Trophoblast cell (in vitro differentiated cells and primary cell): ENCODE results near the gene UBXN10.

Experiments
- DNase-seq, 2 donors: peaks; one replicate each; pipeline ENCODE4 v3.0.0-alpha.2; 2016
- H2AFZ ChIP-seq: 2 replicates; pipeline ENCODE4 v1.6.1; 2013; ENCODE audit warnings: low read length, moderate library complexity, mild to moderate bottlenecking; ENCODE audit not compliant: insufficient read depth, poor library complexity
- H2AK5ac ChIP-seq: 2 replicates; pipeline ENCODE4 v1.6.1; 2013; ENCODE audit warnings: mild to moderate bottlenecking, low read length
- H2BK120ac ChIP-seq: 2 replicates; pipeline ENCODE4 v1.6.1; 2013; ENCODE audit warnings: low read length, mild to moderate bottlenecking, moderate library complexity; ENCODE audit not compliant: insufficient read depth, poor library complexity
- H2BK12ac ChIP-seq: 2 replicates; pipeline ENCODE4 v1.6.1; 2013; ENCODE audit warnings: mild to moderate bottlenecking, low read length, moderate library complexity
- H2BK5ac ChIP-seq: 2 replicates; pipeline ENCODE4 v1.6.1; 2013; ENCODE audit warnings: low read length, low read depth, moderate library complexity, mild to moderate bottlenecking; ENCODE audit not compliant: poor library complexity
- H3K14ac ChIP-seq: 2 replicates; pipeline ENCODE4 v1.6.1; 2013; ENCODE audit warnings: mild to moderate bottlenecking, low read length
- H3K18ac ChIP-seq: 2 replicates; pipeline ENCODE4 v1.6.1; 2013; ENCODE audit warnings: mild to moderate bottlenecking, low read length
- H3K23ac ChIP-seq: 2 replicates; pipeline ENCODE4 v1.6.1; 2013; ENCODE audit warnings: low read length
- H3K27ac ChIP-seq: 2 replicates; pipeline ENCODE4 v1.5.1; 2013; ENCODE audit warnings: low read depth, mild to moderate bottlenecking, inconsistent platforms, low read length, moderate library complexity
- H3K27me3 ChIP-seq: 2 replicates; pipeline ENCODE4 v1.6.1; 2013; ENCODE audit warnings: inconsistent platforms, mild to moderate bottlenecking, low read length, moderate library complexity; ENCODE audit not compliant: insufficient read depth
- H3K36me3 ChIP-seq, 2 experiments: 1 replicate in 1 of 2; 2 replicates in 1 of 2; pipeline ENCODE4 v1.6.1; 2013; ENCODE audit warnings: low read length in 2 of 2, mild to moderate bottlenecking in 2 of 2, moderate library complexity in 1 of 2; ENCODE audit not compliant: insufficient read depth in 2 of 2, control insufficient read depth in 1 of 2
- H3K4ac ChIP-seq: 2 replicates; pipeline ENCODE4 v1.6.1; 2013; ENCODE audit warnings: low read depth, mild to moderate bottlenecking, low read length, moderate library complexity
- H3K4me1 ChIP-seq, 2 experiments: 1 replicate in 1 of 2; 2 replicates in 1 of 2; pipeline ENCODE4 v1.6.1; 2013; ENCODE audit warnings: low read length in 2 of 2, mild to moderate bottlenecking in 2 of 2, moderate library complexity in 1 of 2; ENCODE audit not compliant: insufficient read depth in 2 of 2, control insufficient read depth in 1 of 2
- H3K4me2 ChIP-seq: 2 replicates; pipeline ENCODE4 v1.6.1; 2013; ENCODE audit warnings: inconsistent platforms, mild to moderate bottlenecking, low read length, moderate library complexity
- H3K4me3 ChIP-seq: 2 replicates; pipeline ENCODE4 v1.5.1; 2013; ENCODE audit warnings: mild to moderate bottlenecking, low read depth, low read length, inconsistent platforms
- H3K79me1 ChIP-seq: one replicate; pipeline ENCODE4 v1.6.1; 2013; ENCODE audit warnings: low read length
- H3K79me2 ChIP-seq: 2 replicates; pipeline ENCODE4 v1.6.1; 2013; ENCODE audit warnings: low read length, mild to moderate bottlenecking; ENCODE audit not compliant: control insufficient read depth, insufficient read depth, poor library complexity
- H3K9ac ChIP-seq: 2 replicates; pipeline ENCODE4 v1.6.1; 2013; ENCODE audit warnings: mild to moderate bottlenecking, low read length
- H3K9me3 ChIP-seq: 2 replicates; pipeline ENCODE4 v1.6.1; 2013; ENCODE audit warnings: low read depth, mild to moderate bottlenecking, control low read depth, inconsistent platforms, low read length; ENCODE audit not compliant: insufficient read depth
- H4K12ac ChIP-seq: 2 replicates; pipeline ENCODE4 v1.6.1; 2013; ENCODE audit warnings: low read depth, mild to moderate bottlenecking, low read length, moderate library complexity
- H4K8ac ChIP-seq: 2 replicates; pipeline ENCODE4 v1.6.1; 2013; ENCODE audit warnings: low read depth, mild to moderate bottlenecking, low read length, moderate library complexity
- H4K91ac ChIP-seq: one replicate; pipeline ENCODE4 v1.6.1; 2013; ENCODE audit warnings: low read depth, mild to moderate bottlenecking, low read length, moderate library complexity
- WGBS: extraction: QIAGEN DNeasy Blood & Tissue Kit; methylation state at CpG from one replicate; pipeline ENCODE4 v1.1.7; 2013; ENCODE audit warnings: missing lambda C conversion rate; ENCODE audit not compliant: insufficient read length, insufficient coverage; ENCODE audit errors: extremely low coverage; 5-methylcytosine and 5-hydroxymethylcytosine counted together

Gene UBXN10

DNA sequence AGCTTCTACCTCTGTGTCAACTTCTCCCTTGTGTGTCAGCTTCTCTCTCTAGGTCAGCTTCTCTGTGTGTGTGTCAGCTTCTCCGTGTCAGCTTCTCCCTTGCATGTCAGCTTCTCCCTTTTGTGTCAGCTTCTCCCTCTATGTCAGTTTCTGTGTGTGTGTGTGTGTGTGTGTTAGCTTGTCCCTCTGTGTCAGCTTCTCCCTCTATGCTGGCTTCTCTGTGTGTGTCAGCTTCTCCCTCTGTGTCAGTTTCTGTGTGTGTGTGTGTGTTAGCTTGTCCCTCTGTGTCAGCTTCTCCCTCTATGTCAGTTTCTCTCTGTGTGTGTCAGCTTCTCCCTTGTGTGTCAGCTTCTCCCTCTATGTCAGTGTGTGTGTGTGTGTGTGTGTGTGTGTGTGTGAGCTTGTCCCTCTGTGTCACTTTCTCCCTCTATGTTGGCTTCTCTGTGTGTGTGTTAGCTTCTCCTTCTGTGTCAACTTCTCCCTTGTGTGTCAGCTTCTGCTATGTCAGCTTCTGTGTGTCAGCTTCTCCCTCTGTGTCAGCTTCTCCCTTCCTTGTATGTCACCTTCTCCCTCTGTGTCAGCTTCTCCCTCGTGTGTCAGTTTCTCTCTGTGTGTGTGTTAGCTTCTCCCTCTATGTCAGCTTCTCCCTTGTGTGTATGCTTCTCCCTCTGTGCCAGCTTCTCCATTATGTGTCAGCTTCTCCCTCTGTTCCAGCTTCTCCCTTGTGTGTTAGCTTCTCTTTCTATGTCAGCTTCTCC, 6.3 kb upstream of the UBXN10 start:
- H3K79me1 ChIP-seq, result no peaks in the 10 kb centered on the region
- H3K9me3 ChIP-seq, result peaks cover 4% of the 10 kb centered on the region
- no peak overlapping the region for H3K18ac ChIP-seq
- H3K23ac ChIP-seq, result no peak overlapping the region
- DNase-seq, result no peak
- no peak overlapping the region for H2AK5ac ChIP-seq
- no peaks in the 10 kb centered on the region for H3K27me3 ChIP-seq
- no peak overlapping the region for H2BK12ac ChIP-seq
- no peak overlapping the region for H4K12ac ChIP-seq
- peak overlapping the region; percentile 9 for H3K14ac ChIP-seq
- H3K4me1 ChIP-seq, result peaks cover 7 to 13% of the 10 kb centered on the region in 2 experiments
- H3K4me2 ChIP-seq, result no peak overlapping the region
- no peak overlapping the region for H4K91ac ChIP-seq
- H2AFZ ChIP-seq, result no peak overlapping the region
- H4K8ac ChIP-seq, result no peak overlapping the region
- H3K4me3 ChIP-seq, result no peak overlapping the region
- no peak overlapping the region for H2BK5ac ChIP-seq
- no CpG with 5 or more reads among the region's 2 CpGs for WGBS
- no peak overlapping the region for H3K27ac ChIP-seq
- no peak overlapping the region for H3K4ac ChIP-seq
- H3K36me3 ChIP-seq, result no peaks in the 10 kb centered on the region
- H2BK120ac ChIP-seq, result no peak overlapping the region
- H3K9ac ChIP-seq, result no peak overlapping the region
- H3K79me2 ChIP-seq, result no peaks in the 10 kb centered on the region

DNA sequence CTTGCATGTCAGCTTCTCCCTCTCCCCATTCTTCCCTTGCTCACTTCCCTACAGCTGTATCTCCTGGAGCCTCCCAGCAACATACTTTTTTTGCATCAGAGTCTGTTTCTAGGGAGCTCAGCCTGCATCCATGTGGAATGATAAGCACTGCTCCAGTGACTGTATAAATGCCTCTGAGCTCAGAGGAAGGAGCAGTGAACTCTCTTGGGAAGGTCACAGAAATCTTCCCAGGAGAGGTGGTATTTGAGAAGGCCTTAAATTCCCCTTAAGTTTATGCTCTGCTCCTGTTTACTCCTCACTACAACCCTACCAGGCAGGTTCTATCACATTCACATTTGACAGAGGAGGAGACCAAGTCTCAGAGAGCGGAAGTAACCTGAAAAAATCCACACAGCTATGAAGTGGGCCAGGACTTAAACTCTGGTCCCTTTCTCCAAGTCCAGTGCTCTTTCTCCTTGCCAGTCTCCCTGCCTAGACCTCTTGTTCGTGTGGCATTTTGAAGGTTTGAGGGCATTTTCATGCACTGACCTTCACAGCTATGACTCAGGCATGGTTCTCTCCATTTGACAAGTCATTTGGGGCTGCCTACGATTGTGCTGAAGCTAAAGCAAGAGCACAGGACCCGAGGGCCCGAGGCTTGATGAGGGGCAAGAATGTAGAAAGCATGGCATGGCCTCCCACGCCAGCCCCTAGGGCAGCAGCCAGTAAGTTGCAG, 5.6 kb upstream of the UBXN10 start:
- no peak overlapping the region for H3K4me2 ChIP-seq
- no peak overlapping the region for H2BK120ac ChIP-seq
- no peaks in the 10 kb centered on the region for H3K79me2 ChIP-seq
- H3K4ac ChIP-seq, result no peak overlapping the region
- no peak overlapping the region for H4K8ac ChIP-seq
- H2BK5ac ChIP-seq, result no peak overlapping the region
- no peak overlapping the region for H3K9ac ChIP-seq
- H3K4me1 ChIP-seq, result peaks cover 7 to 18% of the 10 kb centered on the region in 2 experiments
- H3K36me3 ChIP-seq, result no peaks in the 10 kb centered on the region
- no peak overlapping the region for H4K12ac ChIP-seq
- H3K18ac ChIP-seq, result no peak overlapping the region
- no peak overlapping the region for H3K4me3 ChIP-seq
- H3K27me3 ChIP-seq, result no peaks in the 10 kb centered on the region
- peaks cover 4% of the 10 kb centered on the region for H3K79me1 ChIP-seq
- WGBS, result no CpG with 5 or more reads among the region's 6 CpGs
- H2AK5ac ChIP-seq, result no peak overlapping the region
- H2BK12ac ChIP-seq, result no peak overlapping the region
- peak in 1 of 2 donors; percentile 52 for DNase-seq
- H2AFZ ChIP-seq, result no peak overlapping the region
- H4K91ac ChIP-seq, result no peak overlapping the region
- H3K9me3 ChIP-seq, result peaks cover 4% of the 10 kb centered on the region
- H3K23ac ChIP-seq, result no peak overlapping the region
- H3K14ac ChIP-seq, result no peak overlapping the region
- H3K27ac ChIP-seq, result no peak overlapping the region

- H2BK5ac ChIP-seq, result no peak overlapping the region
- H3K23ac ChIP-seq, result no peak overlapping the region
- no peak for DNase-seq
- H3K27me3 ChIP-seq, result no peaks in the 10 kb centered on the region
- no peak overlapping the region for H4K8ac ChIP-seq
- no peaks in the 10 kb centered on the region for H3K36me3 ChIP-seq
- H3K18ac ChIP-seq, result no peak overlapping the region
- no peak overlapping the region for H3K14ac ChIP-seq
- H4K12ac ChIP-seq, result no peak overlapping the region
- H3K27ac ChIP-seq, result no peak overlapping the region
- H3K9me3 ChIP-seq, result peaks cover 4% of the 10 kb centered on the region
- WGBS, result no CpG with 5 or more reads among the region's 3 CpGs
- peaks cover 7% of the 10 kb centered on the region for H3K79me1 ChIP-seq
- no peak overlapping the region for H2AK5ac ChIP-seq
- no peak overlapping the region for H2AFZ ChIP-seq
- no peak overlapping the region for H3K4me3 ChIP-seq
- H2BK12ac ChIP-seq, result no peak overlapping the region
- H2BK120ac ChIP-seq, result no peak overlapping the region
- no peak overlapping the region for H3K4me2 ChIP-seq
- H3K4me1 ChIP-seq, result peaks cover 11 to 22% of the 10 kb centered on the region in 2 experiments
- no peak overlapping the region for H4K91ac ChIP-seq
- no peak overlapping the region for H3K4ac ChIP-seq
- H3K79me2 ChIP-seq, result no peaks in the 10 kb centered on the region
- H3K9ac ChIP-seq, result no peak overlapping the region
Observed at GRCh38 chr1:20180844-20181207, 5.1 kb upstream of the UBXN10 start.

- Histone ChIP-seq H3K18ac (no peak overlapping the region), H3K9me3 (peaks cover 4% of the 10 kb centered on the region), H3K9ac (no peak overlapping the region), H3K4me3 (no peak overlapping the region), H3K27ac (no peak overlapping the region), H4K8ac (no peak overlapping the region), H3K14ac (no peak overlapping the region), H3K4me2 (no peak overlapping the region), H2AFZ (no peak overlapping the region), H4K12ac (no peak overlapping the region), H3K27me3 (no peaks in the 10 kb centered on the region), H3K23ac (no peak overlapping the region), H3K79me1 (peaks cover 11% of the 10 kb centered on the region), H2BK120ac (no peak overlapping the region), H3K79me2 (no peaks in the 10 kb centered on the region), H3K4me1 (peaks cover 17 to 29% of the 10 kb centered on the region in 2 experiments), H3K4ac (no peak overlapping the region), H2BK12ac (no peak overlapping the region), H2BK5ac (no peak overlapping the region), H4K91ac (no peak overlapping the region), H3K36me3 (no peaks in the 10 kb centered on the region), H2AK5ac (no peak overlapping the region)
- no peak for DNase-seq
Observed at GRCh38 chr1:20182415-20182814, 3.5 kb upstream of the UBXN10 start.
